ENCODE data around the gene UTP14C. TPM values are rescaled to one million over a fixed set of nuclear protein-coding genes. Genes with fewer than 3 reads are reported as not detected.

UTP14C gene
- total and polyA plus RNA-seq, 2 donors (not counting 3 experiments of a cell fraction or from before 2014, with no cell fraction given) = 4.1 to 10.9 TPM

- H2AFZ ChIP-seq (ENCODE audit: low read depth, low read length) = no peak overlapping the region
- intact Hi-C loops (cut with micrococcal nuclease) = no loop called here
Observed at GRCh38 chr13:51988988-51989618, 35.4 kb upstream of the UTP14C start.

More at GRCh38 chr13:51988988-51989618, 35.4 kb upstream of the UTP14C start:
- Histone ChIP-seq H3K9me3 (replicated peaks; ENCODE audit: control insufficient read depth, insufficient read depth, low read length) (no peaks in the 10 kb centered on the region), H3K9me1 (replicated peaks; ENCODE audit: control insufficient read depth, extremely low read depth, insufficient read depth, low read length) (no peaks in the 10 kb centered on the region), H3K4me3 (replicated peaks in 1 of 3; ENCODE audit: insufficient read depth in 1 of 3, low read depth in 1 of 3, low read length in 3 of 3) (no peak overlapping the region), H3K27ac (ENCODE audit: insufficient read depth, low read depth, low read length) (no peak overlapping the region), H3K4me1 (ENCODE audit: control insufficient read depth, extremely low read depth, insufficient read depth, low read length) (no peaks in the 10 kb centered on the region), H4K20me1 (replicated peaks; ENCODE audit: control insufficient read depth, extremely low read depth, insufficient read depth, low read length) (no peaks in the 10 kb centered on the region), H3K9ac (replicated peaks; ENCODE audit: extremely low read depth, insufficient read depth, low read length) (no peak overlapping the region), H3K36me3 (ENCODE audit: control insufficient read depth in 2 of 2, extremely low read depth in 1 of 2, insufficient read depth in 2 of 2, low read length in 2 of 2) (no peaks in the 10 kb centered on the region), H3K4me2 (ENCODE audit: insufficient read depth, low read length) (no peak overlapping the region), H3K27me3 (ENCODE audit: control insufficient read depth in 2 of 2, insufficient read depth in 2 of 2, low read length in 2 of 2) (no peaks in the 10 kb centered on the region), H3K79me2 (ENCODE audit: control insufficient read depth, insufficient read depth, low read length) (no peaks in the 10 kb centered on the region)
- ChIA-PET POLR2A (no interaction called here), CTCF (no interaction called here)
- FAIRE-seq (no peak), DNase-seq (ENCODE audit: low read depth, low spot score) (no peak)
- no peak for TF ChIP-seq POLR2A (IDR thresholded peaks at IDR 0.05; ENCODE audit: low read depth, low read length)
- no peak for TF ChIP-seq MAX (IDR thresholded peaks at IDR 0.05; ENCODE audit: insufficient read depth, insufficient read length)
- no peak for TF ChIP-seq POLR2AphosphoS5 (IDR thresholded peaks at IDR 0.05; ENCODE audit: insufficient read depth, low read depth, low read length)
- TF ChIP-seq FOS (IDR thresholded peaks at IDR 0.05; ENCODE audit: borderline replicate concordance, insufficient read depth, low read length) = no peak
- no peak for TF ChIP-seq GATA2 (IDR thresholded peaks at IDR 0.05; ENCODE audit: insufficient read depth, insufficient read length, low read depth, low read length)
- TF ChIP-seq EZH2 (IDR thresholded peaks at IDR 0.05; ENCODE audit: borderline replicate concordance, low read depth, low read length, severe bottlenecking) = no peak
- TF ChIP-seq MYC (IDR thresholded peaks at IDR 0.05; ENCODE audit: low read depth, low read length) = no peak
- no peak for TF ChIP-seq CTCF (IDR thresholded peaks at IDR 0.05; ENCODE audit: extremely low read depth in 1 of 2, insufficient read depth in 1 of 2, low read depth in 1 of 2, low read length in 2 of 2)
- no peak for TF ChIP-seq JUN (IDR thresholded peaks at IDR 0.05; ENCODE audit: borderline replicate concordance, insufficient read depth, insufficient read length, low read depth)
- dilution Hi-C loops (cut with MboI; ENCODE audit: extremely low pct_ligation_motif_present, low sequenced_read_pairs) = no loop called here
- no TSS peak for BruUV-seq (replicated peaks)

Measured in endothelial cell of umbilical vein (primary cell).